ENCODE data around the gene IFT122.
"Not testable (repeated sequence)": the region's sequence is repeated elsewhere in the genome, so short reads cannot be mapped to it uniquely, and the experiment has no call there.

Gene IFT122

DNA sequence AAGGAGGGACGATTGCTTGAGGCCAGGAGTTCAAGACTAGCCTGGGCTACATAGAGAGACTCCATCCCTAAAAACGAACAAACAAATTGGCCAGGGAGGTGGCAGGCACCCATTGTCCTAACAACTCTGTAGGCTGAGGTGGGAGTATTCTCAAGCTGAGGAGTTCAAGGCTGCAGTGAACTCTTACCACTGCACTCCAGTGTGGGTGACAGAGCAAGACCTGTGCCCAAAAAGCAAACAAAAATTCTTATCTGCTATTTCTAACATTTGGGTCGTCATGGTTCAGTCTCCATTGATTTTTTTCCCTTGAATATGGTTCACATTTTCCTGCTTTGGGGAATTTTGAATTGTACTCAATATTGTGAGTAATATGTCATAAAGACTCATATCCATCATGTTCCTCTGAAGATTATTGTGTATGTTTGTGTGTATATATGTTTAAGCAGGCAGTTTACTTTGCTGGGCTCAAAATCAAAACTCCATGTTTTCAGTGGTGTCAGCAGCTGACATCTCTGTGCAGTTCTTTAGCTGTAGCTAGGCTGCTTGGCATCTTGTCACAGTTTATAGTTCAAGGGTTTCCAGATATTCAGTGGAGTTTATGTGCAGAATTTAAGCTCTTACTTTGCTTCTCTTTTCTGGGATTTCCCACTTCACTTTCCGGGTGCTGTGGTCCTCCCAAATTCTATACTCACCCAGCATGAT lies 33.2 kb downstream of the IFT122 start:
- no peak for DNase-seq

DNA sequence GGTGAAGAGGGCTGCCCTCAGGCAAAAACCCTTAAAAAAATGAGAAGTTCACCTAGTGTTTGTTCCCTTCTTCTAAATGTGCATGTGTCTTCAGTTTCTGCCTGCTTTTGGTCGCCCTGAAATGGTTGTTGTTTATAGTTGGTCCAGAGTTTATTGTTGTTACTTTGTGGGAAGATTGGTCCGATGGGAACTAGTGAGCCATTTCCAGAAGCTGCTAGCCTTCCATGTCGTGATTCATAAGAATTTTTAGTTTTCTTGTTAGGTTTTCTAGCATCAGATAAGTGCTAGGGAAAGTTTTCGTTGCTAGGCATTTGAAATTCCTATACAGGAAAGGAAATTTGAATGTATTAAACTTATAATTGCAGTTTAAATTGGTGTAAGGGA lies 33.7 kb downstream of the IFT122 start:
- DNase-seq, result no peak

DNA sequence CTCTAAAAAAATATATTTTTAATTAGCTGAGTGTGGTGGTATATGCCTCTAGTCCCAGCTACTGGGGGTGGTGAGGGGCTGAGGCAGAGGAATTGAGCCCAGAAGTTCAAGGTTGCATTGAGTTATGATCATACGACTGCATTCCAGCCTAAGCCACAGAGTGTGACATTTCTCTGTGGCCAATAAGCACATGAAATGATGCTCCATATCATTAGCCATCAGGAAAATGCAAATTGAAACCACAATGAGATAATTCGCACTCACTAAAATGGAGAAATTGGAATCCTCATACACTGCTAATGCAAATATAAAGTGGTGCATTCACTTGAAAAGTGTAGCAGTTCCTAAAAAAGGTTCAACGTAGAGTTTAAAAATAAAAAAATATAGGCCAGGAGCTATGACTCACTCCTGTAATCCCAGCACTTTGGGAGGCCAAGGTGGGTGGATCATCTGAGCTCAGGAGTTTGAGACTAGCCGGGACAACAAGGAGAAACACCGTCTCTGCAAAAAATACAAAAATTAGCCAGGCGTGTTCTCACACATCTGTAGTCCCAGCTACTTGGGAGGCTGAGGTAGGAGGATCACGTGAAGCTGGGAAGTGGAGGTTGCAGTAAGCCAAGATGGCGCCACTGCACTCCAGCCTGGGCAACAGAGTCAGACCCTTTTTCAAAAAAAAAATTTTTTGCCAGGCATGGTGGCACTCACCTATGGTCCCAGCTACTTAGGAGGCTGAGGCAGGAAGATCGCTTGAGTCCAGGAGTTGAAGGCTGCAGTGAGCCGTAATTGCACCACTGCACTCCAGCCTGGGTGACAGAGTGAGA lies 35.2 kb downstream of the IFT122 start:
- DNase-seq, result no peak

DNA sequence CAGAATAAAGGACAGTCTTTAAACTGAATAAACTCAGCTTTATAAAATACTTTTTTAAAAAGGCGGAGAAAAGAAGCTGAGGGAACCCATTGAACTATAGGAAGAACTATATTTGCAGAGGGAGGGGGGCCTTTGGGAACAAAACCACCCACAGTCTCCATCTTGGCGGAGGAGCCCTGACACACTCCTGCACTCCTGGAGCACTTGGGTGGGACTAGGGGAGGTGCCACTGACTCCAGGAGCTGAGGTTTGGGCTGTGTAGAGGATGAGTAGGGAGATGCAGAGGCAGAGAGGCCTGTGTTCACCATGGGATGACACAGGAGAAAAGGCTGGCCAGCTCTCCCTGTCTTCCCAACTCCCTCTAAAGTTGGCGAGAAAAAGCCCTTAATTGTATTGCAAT lies 35.8 kb downstream of the IFT122 start:
- DNase-seq, result no peak

DNA sequence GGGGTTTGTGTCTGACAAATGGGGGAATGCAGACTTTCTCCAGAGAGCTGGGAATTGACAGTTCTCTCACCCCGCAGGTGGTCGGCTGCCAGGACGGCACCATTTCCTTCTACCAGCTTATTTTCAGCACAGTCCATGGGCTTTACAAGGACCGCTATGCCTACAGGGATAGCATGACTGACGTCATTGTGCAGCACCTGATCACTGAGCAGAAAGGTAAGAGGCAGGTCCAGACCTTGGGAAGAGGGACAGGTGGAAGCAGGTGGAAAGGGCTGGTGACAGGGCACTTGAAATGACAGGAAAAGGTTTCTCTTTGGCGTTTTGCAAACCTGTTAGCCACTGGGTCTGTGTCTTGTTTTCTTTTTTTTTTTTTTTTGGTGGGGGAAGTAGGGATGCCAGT lies 36.6 kb downstream of the IFT122 start:
- DNase-seq, result no peak

DNA sequence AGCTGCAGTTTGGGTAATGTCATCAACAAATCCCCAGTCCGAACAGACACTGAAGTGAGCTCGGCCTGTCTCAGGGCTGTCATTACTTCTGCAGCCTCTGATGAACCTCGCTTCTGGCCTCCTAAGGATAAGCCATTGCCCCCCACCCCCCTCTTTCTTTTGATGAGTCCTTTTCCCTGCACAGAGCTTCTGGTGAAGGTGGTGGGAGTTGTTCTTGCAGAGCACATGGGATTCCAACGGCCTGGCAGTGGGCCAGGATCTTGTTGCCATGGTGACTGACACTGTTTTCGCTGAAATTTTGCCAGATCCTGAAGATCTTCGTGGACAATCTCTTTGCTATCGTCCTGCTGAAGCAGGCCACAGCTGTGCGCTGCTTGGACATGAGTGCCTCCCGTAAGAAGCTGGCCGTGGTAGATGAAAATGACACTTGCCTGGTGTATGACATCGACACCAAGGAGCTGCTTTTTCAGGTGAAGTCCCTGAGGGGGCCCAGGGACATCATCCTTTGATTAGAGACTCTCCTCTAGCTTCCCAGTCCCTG lies 41.3 kb downstream of the IFT122 start:
- peak in 23 of 51 donors; percentile 3 to 68 (median 27) for DNase-seq

DNA sequence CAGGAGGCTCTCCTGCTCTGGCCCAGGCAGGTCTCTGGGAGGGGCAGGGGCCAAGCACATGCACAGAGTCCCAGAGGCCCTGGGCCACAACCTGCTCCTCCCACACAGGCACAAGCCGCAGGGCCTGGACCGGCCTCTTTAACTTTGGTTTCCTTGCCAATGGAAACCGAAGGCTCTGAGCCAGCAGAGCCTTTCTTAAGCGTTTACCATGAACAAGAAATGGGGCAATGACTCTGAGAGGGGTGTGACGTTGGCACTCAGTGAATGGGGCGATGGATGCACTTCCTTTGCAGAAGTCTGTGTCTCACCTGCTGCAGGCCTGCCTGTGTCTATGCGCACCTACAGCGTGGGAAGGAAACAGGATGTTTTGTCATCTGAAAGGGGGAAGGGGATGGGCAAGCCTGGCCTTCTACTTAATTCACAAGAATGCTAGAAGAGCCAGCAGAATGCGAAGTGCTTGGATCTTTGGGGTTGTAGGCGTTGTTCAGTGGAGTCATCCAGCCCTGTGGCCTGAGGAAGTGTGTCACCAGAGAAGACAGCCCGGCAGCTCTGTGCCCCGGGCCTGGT lies 41.8 kb downstream of the IFT122 start:
- DNase-seq, result peak in 21 of 51 donors; percentile 10 to 56 (median 28)

DNA sequence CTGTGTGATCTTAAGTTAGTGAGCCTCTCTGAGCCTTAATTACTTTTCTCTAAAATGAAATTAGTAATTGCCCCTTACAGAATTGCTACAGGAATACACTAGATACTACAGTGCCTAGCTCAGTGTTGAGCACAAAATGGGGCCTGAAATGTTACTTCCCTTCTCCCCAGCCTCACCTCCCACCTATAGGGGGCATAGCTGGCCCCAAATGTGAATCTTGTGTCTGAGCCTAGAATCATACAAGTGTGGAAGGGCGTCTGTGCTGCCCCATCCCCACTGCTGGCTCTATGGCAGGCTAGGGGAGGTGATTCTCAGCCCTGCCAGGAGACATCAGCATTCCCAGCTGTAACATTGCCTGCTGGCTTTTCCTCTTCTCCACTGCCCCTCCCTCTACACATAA lies 42.7 kb downstream of the IFT122 start:
- DNase-seq, result no peak

DNA sequence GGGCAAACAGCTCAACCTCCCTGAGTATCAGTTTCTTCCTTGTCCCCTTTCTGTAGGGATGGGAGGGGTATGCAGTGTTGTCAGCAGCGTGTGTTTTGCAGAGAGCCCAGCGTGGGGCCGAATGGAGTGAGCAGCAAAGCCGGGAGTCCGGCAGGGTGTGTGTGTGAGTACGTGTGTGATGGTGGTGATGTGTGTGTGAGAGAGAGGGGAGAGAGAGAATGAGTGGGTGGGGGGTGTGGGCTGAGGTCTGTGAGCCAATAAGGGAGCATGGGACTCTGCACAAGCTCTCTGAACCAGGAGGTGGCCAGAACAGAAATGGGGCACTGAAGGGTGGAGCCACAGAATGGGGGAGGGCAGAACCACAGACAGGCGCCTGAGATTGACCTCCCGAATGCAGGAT lies 43.8 kb downstream of the IFT122 start:
- DNase-seq, result no peak

DNA sequence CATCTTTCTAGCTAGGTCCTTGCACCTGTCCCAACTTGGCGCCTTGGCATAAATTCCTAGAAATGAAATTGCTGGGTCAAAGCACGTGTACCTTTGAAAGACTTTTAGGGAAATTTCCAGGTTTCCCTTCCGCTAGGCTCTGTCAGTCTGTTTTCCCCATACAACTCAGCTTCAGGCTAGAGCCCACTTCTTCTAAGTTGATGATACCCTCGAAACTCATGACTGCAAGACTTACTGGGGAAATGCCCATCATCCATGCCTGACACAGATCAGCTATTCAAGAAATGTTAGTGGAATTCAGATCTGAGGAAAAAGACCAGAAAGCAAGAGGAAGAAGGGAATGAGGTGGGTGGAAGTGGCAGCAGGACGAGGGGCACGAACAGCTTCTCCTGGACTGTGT lies 45.1 kb downstream of the IFT122 start:
- DNase-seq, result not testable (repeated sequence)

DNA sequence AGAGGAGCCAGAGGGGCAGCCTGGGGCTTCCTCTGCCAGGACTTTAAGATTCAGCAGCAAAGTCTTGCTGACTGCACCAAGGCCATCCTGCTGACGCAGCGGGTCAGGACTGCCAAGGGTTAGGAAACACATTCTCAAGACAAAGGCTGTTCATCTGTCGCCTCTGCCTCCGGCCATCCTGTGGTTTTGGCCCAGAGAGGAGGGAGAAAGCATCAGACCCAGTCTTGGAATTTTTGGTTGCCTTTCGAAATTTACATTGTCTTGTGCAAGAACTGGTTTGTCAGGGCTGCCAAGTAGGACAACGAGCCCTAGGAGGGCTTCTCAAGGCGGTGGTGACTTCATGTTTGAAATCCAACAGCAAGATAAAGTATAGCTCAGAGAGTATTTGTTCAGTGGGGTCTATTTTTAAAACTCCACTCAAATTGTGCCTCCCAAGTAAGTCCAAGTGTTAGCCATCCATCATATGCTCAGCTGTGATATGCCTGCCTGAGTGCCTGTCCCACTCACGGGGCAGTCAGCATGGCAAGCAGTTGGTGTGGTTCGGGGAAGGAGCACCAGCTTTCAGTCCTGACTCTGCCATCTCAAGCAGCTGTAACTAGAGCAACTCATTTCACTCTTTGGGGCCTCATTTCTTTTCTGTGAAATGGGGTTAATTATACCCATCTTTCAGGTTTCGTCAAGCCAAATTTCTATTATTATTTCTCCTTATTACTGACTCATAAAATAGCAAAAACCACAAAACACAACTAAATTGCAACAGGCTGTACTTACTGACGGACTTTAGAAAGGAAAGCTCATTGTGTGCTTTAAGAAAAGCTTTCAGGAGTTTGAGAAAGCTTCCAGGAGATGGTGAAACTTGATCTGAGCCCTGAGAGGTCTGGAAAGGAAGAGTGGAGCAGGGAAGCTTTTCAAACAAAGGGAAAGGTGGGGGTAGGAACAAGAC lies 46.0 kb downstream of the IFT122 start:
- DNase-seq, result peak in 35 of 51 donors; percentile 8 to 72 (median 51)

DNA sequence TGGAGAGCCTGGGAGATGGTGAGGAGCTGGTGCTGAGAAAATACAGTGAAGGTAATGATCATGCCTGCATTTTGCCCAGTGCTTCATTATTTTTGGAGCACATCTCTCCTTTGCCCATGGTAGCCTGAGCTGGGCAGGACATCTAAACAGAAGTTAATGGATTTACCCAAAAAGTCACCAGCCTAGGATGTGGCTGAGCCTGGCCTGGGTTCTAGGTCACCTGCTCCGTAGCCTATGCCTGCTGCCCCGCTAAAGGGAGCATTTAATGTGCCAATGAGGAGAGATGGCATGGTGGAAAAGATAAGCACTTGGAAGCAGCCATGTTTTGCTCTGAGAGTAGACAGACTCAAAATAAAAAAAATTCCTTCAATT lies 46.6 kb downstream of the IFT122 start:
- no peak for DNase-seq

DNA sequence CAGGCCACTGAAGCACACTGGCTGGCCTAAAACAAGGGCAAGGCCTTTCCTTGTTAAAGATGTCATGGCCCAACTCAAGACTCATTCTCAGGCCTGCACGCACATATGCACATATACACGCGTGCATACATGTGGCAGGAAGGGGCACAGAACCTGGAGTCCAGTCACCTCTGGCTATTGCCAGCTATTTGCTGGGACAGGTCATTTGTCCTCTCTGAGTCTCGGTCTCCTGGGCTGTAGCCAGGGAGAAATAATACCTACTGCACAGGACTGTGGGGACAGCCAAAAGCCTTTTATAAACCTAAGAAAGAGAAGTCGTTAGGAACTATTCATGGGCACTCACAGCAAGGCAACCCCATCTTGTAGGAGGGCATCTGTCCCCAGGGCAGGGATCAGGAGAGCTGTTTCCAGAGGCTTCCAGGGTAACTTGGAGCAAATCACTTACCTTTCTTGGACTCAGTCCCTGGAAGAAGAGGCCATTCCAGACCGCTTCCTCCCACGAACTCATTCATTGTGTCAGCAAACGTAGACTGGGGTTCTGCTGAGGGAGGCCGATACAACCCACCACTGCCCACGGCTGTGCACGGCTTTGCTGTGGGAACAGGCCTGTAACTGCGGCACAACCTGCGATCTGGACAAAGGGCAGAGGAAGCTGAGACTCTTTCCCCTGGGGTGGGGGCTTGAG lies 47.3 kb downstream of the IFT122 start:
- DNase-seq, result no peak

DNA sequence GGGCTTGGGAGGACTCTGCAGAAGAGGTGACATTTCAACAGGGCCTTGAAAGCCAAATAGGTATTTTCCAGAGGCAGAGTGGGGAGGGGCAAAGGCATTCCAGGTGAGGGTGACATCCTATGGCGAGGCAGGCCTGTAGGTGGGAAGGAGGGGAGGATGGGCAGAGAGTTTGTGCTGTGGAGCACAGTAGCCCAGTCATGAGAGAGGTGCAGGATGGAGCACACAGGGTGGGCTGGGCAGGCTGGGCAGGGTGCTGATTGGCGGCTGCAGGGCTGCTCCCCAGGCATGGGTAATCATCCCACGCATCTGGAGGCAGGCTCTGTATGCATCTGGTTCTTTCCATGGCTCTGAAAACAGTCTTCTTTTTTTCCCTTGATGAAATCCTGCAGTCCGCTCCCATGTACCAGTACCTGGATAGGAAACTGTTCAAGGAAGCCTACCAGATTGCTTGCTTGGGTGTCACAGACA lies 47.9 kb downstream of the IFT122 start:
- not testable (repeated sequence) for DNase-seq

DNA sequence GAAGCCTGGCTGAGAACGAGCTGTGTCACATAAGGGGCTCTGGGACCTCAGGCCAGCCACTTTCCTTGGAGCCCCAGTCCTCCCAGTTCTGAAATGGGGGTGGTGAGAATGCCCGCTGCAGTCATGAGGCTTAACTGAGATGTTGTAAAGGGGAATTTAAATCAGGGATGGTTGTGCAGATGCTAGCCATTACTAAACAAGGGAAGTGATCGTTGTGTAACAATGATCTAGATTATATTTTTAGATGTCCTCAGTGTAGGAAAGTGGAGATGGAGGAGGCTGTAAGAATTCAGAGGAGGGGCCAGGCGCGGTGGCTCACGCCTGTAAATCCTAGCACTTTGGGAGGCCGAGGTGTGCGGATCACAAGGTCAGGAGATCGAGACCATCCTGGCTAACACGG lies 49.2 kb downstream of the IFT122 start:
- not testable (repeated sequence) for DNase-seq

DNA sequence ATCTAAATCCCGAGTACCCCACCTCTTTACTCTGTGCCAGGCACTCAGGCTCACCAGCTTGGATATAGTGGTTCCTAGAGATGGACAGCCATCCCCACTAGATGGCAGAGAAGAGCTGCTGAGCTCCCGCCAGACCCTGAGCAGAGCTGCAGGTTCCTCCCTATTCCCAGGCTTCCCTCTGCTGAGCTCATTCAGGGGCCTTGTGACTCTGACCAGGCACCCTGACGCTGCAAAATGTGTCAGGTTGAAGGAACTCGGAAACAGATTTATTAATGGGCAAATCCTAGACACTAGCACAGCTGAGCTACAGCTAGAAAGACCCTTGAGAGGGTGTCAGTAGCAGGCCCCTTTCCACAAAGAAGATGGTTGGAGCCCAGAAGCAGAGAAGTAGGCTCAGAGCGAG lies 50.2 kb downstream of the IFT122 start:
- peak in 48 of 51 donors; percentile 31 to 91 (median 78) for DNase-seq

DNA sequence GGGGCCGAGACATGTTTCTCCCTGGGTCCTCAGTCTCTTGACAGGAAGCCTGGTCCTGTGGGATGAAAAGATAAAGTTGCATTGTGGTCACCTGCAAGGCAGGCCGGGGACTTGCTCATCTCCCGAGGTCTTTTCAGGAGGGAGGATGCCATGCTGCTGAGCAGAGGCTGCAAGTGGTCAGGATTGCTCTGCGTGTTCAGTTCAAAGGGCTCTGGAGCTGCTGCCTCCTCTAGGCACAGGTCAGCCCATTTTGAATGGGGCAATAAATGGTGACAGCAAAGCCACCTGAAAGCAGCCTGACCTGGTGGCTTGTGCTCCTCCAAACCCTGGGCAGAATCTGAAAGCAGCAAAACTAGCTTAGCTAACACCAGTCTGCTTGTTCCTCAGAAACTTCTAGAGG lies 51.1 kb downstream of the IFT122 start:
- not testable (repeated sequence) for DNase-seq

DNA sequence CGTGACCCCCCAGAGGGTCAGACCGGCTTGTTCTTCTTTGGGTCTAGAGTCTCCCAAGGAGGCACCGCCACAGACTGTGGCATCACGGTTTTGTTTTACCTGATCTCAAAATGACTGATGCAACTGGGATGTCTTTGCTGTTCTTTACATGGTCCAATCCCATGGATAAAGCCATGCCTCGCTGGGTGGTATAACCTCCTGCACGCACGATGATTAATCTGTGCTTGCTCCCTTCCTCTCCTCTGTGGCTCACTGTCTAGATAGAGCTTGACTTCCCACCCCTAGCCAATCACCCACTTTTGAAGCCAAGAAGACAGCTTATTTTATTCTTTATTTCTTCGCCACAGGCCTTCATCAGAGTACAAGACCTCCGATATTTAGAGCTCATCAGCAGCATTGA lies 51.8 kb downstream of the IFT122 start:
- DNase-seq, result no peak

DNA sequence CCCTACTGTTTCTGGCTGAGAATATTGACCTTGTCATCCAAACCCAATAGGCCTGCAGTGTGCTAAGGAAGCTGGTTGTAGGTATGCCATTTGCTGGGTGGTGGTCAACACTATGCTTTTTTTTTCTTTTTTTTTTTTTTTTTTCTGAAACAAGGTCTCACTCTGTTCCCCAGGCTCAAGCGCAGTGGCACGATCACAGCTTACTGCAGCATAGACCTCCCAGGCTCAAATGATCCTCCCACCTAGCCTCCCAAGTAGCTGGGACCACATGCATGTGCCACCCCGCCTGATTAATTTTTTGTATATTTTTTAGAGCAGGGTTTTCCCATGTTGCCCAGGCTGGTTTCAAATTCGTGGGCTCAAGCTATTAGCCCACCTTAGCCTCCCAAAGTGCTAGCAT lies 52.7 kb downstream of the IFT122 start:
- no peak for DNase-seq

DNA sequence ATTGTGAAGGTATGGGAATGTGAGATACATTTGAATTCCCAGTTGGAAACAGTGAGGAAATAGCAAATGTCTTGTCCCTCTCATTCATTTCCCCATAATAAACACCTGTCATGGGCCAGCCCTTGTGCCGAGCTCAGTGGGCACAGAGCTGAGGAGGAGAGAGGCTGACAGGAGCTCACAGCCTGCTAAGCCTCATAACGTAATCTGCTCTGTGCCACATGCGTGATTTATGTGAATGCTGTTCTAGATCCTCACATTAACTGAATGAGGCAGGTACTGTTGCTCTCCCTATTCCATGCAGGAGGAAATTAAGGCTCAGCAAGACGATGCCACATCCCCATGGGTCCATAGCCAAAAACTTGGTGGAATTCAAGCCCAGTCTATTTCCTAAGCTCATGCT lies 53.2 kb downstream of the IFT122 start:
- no peak for DNase-seq

DNA sequence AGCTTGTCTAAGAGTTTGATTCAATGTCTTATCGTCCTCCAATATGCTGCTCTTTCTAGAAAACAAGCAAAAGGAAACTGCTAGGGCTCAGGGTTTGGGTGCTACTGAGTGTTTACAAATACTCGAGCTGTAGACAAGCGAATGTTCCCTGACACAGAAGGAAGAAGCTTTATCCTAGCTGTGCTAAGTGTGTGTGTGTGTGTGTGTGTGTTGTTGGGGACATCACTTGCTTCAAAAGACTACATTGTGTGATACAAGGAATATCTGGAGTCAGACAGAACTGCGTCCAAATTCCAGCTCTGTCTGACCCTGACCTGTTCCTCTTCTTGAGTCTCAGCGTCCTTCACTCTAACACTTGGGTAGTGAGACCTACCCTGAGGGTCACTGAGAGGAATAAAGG lies 54.5 kb downstream of the IFT122 start:
- not testable (repeated sequence) for DNase-seq
